NCI-H774 (cell line): Measurements from ENCODE around the gene ARL11.
A peak's percentile ranks its signal among the peaks of the same experiment; 100 is the strongest.

Experiments used
- DNase-seq: peaks from one replicate; lab custom pipeline; 2025; lab: John Stamatoyannopoulos, UW

ARL11 gene

GRCh38 chr13:49649244-49649962 is 21.1 kb downstream of the ARL11 start:
- no peak for DNase-seq

GRCh38 chr13:49649963-49650312 is 21.6 kb downstream of the ARL11 start:
- DNase-seq = no peak

- DNase-seq = no peak
Measured at GRCh38 chr13:49651570-49652354, 23.5 kb downstream of the ARL11 start.

GRCh38 chr13:49652355-49653305 is 24.3 kb downstream of the ARL11 start:
- DNase-seq = no peak

GRCh38 chr13:49653478-49653877 is 25.2 kb downstream of the ARL11 start:
- DNase-seq = no peak

- DNase-seq = no peak
Measured at GRCh38 chr13:49654011-49654410, 25.7 kb downstream of the ARL11 start.

GRCh38 chr13:49655906-49656305 is 27.6 kb downstream of the ARL11 start:
- no peak for DNase-seq

GRCh38 chr13:49657241-49657641 is 28.9 kb downstream of the ARL11 start:
- DNase-seq = no peak

- DNase-seq = no peak
Measured at GRCh38 chr13:49664606-49665005, 36.3 kb downstream of the ARL11 start.

GRCh38 chr13:49667773-49668172 is 39.5 kb downstream of the ARL11 start:
- no peak for DNase-seq

- DNase-seq = no peak
Measured at GRCh38 chr13:49669735-49670309, 41.5 kb downstream of the ARL11 start.

GRCh38 chr13:49670828-49671227 is 42.5 kb downstream of the ARL11 start:
- no peak for DNase-seq

GRCh38 chr13:49676581-49677298 is 48.4 kb downstream of the ARL11 start:
- DNase-seq = no peak

GRCh38 chr13:49678191-49678914 is 50.0 kb downstream of the ARL11 start:
- DNase-seq = no peak

- DNase-seq = no peak
Measured at GRCh38 chr13:49679246-49679645, 50.9 kb downstream of the ARL11 start.

- DNase-seq = peak; percentile 9
Measured at GRCh38 chr13:49681842-49682435, 53.6 kb downstream of the ARL11 start.
